Upper lobe of left lung (tissue), 4 donors: ENCODE measurements around the gene HAPSTR1.

ENCODE experiments used
- CTCF ChIP-seq, 6 experiments: fragments of 450-650 bp in 4 of 6; fragments of 200-600 bp in 2 of 6; sonication (generic) in 2 of 6; IDR thresholded peaks; one replicate each; pipeline ENCODE4 v1.5.1; 2016 to 2019; ENCODE audit warnings: antibody characterized with exemption in 6 of 6
- EP300 ChIP-seq, 4 donors: sonication (generic); formaldehyde crosslinking; IDR thresholded peaks; one replicate each; pipeline ENCODE4 v1.5.1; 2017; ENCODE audit warnings: antibody characterized with exemption in 4 of 4, control low read depth in 2 of 4
- POLR2A ChIP-seq, 4 donors: fragments of 450-650 bp; IDR thresholded peaks; one replicate each; pipeline ENCODE4 v1.5.1; 2016 to 2017; ENCODE audit warnings: antibody characterized with exemption in 4 of 4, mild to moderate bottlenecking in 2 of 4
- POLR2AphosphoS5 ChIP-seq, 2 donors: sonication (generic); formaldehyde crosslinking; IDR thresholded peaks; one replicate each; pipeline ENCODE4 v1.5.1; 2017; ENCODE audit warnings: antibody characterized with exemption in 2 of 2

DNA sequence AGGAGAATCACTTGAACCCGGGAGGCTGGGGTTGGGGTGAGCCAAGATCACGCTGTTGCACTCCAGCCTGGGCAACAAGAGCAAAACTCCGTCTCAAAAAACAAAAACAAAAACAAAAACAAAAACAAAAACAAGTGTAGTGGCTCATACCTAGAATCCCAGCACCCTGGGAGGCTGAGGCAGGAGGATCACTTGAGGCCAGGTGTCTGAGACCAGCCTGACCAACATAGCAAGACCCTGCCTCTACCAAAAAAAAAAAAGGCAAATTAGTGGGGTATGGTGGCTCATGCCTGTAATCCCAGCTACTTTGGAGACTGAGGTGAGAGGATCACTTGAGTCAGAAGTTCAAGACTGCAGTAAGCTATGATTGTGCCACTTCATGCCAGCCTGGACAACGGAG, 26.4 kb upstream of the HAPSTR1 start:
- TF ChIP-seq CTCF (IDR thresholded peaks at IDR 0.05) (no peak), POLR2A (IDR thresholded peaks at IDR 0.05) (no peak), EP300 (IDR thresholded peaks at IDR 0.05) (no peak), POLR2AphosphoS5 (IDR thresholded peaks at IDR 0.05) (no peak)
